Transverse colon (tissue), 4 donors: ENCODE results near the gene ACSF3.

Experiments
- EP300 ChIP-seq: sonication (generic); formaldehyde crosslinking; IDR thresholded peaks from one replicate; pipeline ENCODE4 v1.6.1; 2017; ENCODE audit warnings: antibody characterized with exemption, low read depth
- POLR2A ChIP-seq: fragments of 450-650 bp; IDR thresholded peaks from one replicate; pipeline ENCODE4 v1.6.1; 2016; ENCODE audit warnings: antibody characterized with exemption, mild to moderate bottlenecking, moderate library complexity
- POLR2AphosphoS5 ChIP-seq, 3 donors: sonication (generic); formaldehyde crosslinking; IDR thresholded peaks; one replicate each; pipeline ENCODE4 v1.6.1; 2016; ENCODE audit warnings: antibody characterized with exemption in 3 of 3
- TF ChIP-seq, protein P1 (sequence below), 5 experiments: fragments of 200-600 bp in 3 of 5; fragments of 450-650 bp in 2 of 5; sonication (generic) in 3 of 5; IDR thresholded peaks; 1 replicate in 2 of 5; 2 replicates in 3 of 5; pipeline ENCODE4 v1.5.1; 2016 to 2017; ENCODE audit warnings: antibody characterized with exemption in 5 of 5, inconsistent platforms in 3 of 5, mild to moderate bottlenecking in 2 of 5, moderate library complexity in 1 of 5

DNA sequence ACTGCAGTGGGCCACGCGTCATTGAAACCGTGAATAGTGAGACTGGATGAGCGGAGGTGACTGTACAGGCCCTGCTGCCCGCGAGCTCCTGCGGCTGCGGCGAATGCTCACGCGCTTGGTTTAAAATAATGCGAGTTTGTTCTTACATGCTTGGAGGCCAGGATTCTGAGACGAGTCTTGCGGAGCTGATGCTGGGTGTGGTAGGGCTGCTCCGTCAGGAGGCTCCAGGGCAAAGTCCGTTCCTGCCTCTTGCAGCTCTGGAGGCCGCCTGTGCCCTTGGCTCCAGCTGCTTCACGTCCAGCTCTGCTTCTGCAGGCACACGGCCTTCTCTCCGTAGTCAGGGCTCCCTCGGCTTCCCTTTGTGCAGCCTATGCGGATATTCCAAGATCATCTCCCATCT is 9.5 kb downstream of the ACSF3 start:
- no peak for TF ChIP-seq POLR2A
- TF ChIP-seq, protein P1, sequence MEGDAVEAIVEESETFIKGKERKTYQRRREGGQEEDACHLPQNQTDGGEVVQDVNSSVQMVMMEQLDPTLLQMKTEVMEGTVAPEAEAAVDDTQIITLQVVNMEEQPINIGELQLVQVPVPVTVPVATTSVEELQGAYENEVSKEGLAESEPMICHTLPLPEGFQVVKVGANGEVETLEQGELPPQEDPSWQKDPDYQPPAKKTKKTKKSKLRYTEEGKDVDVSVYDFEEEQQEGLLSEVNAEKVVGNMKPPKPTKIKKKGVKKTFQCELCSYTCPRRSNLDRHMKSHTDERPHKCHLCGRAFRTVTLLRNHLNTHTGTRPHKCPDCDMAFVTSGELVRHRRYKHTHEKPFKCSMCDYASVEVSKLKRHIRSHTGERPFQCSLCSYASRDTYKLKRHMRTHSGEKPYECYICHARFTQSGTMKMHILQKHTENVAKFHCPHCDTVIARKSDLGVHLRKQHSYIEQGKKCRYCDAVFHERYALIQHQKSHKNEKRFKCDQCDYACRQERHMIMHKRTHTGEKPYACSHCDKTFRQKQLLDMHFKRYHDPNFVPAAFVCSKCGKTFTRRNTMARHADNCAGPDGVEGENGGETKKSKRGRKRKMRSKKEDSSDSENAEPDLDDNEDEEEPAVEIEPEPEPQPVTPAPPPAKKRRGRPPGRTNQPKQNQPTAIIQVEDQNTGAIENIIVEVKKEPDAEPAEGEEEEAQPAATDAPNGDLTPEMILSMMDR (IDR thresholded peaks at IDR 0.05): no peak
- TF ChIP-seq EP300: no peak
- TF ChIP-seq POLR2AphosphoS5 (IDR thresholded peaks at IDR 0.05): peak in 2 of 3 donors; percentile 61 to 70
